Amniotic stem cell (primary cell): ENCODE results near the gene RABEP1.
"Not testable (repeated sequence)": the region's sequence is repeated elsewhere in the genome, so short reads cannot be mapped to it uniquely, and the experiment has no call there.

Source experiments
- DNase-seq: peaks from one replicate; lab custom pipeline; 2025; lab: John Stamatoyannopoulos, UW

Gene RABEP1

GRCh38 chr17:5281814-5282641, at the start of gene RABEP1:
TSS of gene RABEP1 (plus strand) at chr17:5282284. CDS start at chr17:5282487, 203 bp downstream.
- peak; percentile 68 for DNase-seq

GRCh38 chr17:5233492-5233891, 48.6 kb upstream of the RABEP1 start:
- not testable (repeated sequence) for DNase-seq

GRCh38 chr17:5234645-5235576, 47.2 kb upstream of the RABEP1 start, which contains the start of gene SCIMP:
TSS of gene SCIMP (minus strand) at chr17:5234860. CDS start at chr17:5234755, 105 bp downstream.
- no peak for DNase-seq

GRCh38 chr17:5236938-5237540, 45.0 kb upstream of the RABEP1 start:
- DNase-seq: no peak

- no peak for DNase-seq
Observed at GRCh38 chr17:5237541-5238016, 44.5 kb upstream of the RABEP1 start.

- DNase-seq: no peak
Observed at GRCh38 chr17:5238333-5238732, 43.8 kb upstream of the RABEP1 start.

- DNase-seq: not testable (repeated sequence)
Observed at GRCh38 chr17:5239769-5240168, 42.3 kb upstream of the RABEP1 start.

GRCh38 chr17:5241861-5242671, 40.0 kb upstream of the RABEP1 start:
- DNase-seq: no peak

GRCh38 chr17:5247621-5248020, 34.5 kb upstream of the RABEP1 start:
- no peak for DNase-seq

- DNase-seq: no peak
Observed at GRCh38 chr17:5248821-5249479, 33.1 kb upstream of the RABEP1 start.

GRCh38 chr17:5249615-5250014, 32.5 kb upstream of the RABEP1 start:
- peak; percentile 54 for DNase-seq

GRCh38 chr17:5254414-5254813, 27.7 kb upstream of the RABEP1 start:
- no peak for DNase-seq

- no peak for DNase-seq
Observed at GRCh38 chr17:5254903-5255521, 27.1 kb upstream of the RABEP1 start.

GRCh38 chr17:5257124-5257523, 25.0 kb upstream of the RABEP1 start:
- no peak for DNase-seq

- DNase-seq: no peak
Observed at GRCh38 chr17:5260542-5260941, 21.5 kb upstream of the RABEP1 start.

- DNase-seq: no peak
Observed at GRCh38 chr17:5262416-5262991, 19.6 kb upstream of the RABEP1 start.

GRCh38 chr17:5263441-5263840, 18.6 kb upstream of the RABEP1 start:
- no peak for DNase-seq

GRCh38 chr17:5264893-5265292, 17.2 kb upstream of the RABEP1 start:
- DNase-seq: no peak

GRCh38 chr17:5269241-5269960, 12.7 kb upstream of the RABEP1 start:
- DNase-seq: no peak
